HG03139 (cell line): ENCODE measurements around the gene UBE2O.
"Not testable (repeated sequence)": the region's sequence is repeated elsewhere in the genome, so short reads cannot be mapped to it uniquely, and the experiment has no call there.

ENCODE experiments used
- ATAC-seq: cut with Tn5 transposase; IDR thresholded peaks from one replicate; pipeline ENCODE4 v1.9.1; 2021; ENCODE audit not compliant: unreplicated experiment

The UBE2O gene

GRCh38 chr17:76353004-76353598 is 99.9 kb downstream of the UBE2O start:
- ATAC-seq, result no peak

GRCh38 chr17:76351526-76352071 is 101.4 kb downstream of the UBE2O start:
- no peak for ATAC-seq

GRCh38 chr17:76350463-76350862 is 102.5 kb downstream of the UBE2O start:
- no peak for ATAC-seq

- ATAC-seq, result not testable (repeated sequence)
These were observed 106.0 kb downstream of the UBE2O start for GRCh38 chr17:76346936-76347335.

GRCh38 chr17:76345377-76345974 is 107.5 kb downstream of the UBE2O start:
- ATAC-seq, result no peak

GRCh38 chr17:76343106-76343505 is 109.8 kb downstream of the UBE2O start:
- ATAC-seq, result no peak

GRCh38 chr17:76341301-76341700 is 111.7 kb downstream of the UBE2O start:
- ATAC-seq, result no peak
